H9 (cell line): ENCODE measurements around the gene ST7L. TPM values are rescaled to one million over a fixed set of nuclear protein-coding genes. Genes with fewer than 3 reads are reported as not detected.

Experiments used
- DNase-seq: peaks from one replicate; pipeline ENCODE4 v3.0.0-alpha.2; 2017
- H2AFZ ChIP-seq: one replicate; pipeline ENCODE4 v1.6.1; 2013; ENCODE audit warnings: mild to moderate bottlenecking, low read length, control low read depth, moderate library complexity
- H2AK5ac ChIP-seq: 2 replicates; pipeline ENCODE4 v1.6.1; 2013; ENCODE audit warnings: low read length, control low read depth, mixed read lengths; ENCODE audit not compliant: insufficient read length
- H2BK120ac ChIP-seq: one replicate; pipeline ENCODE4 v1.6.1; 2013; ENCODE audit warnings: low read depth, mild to moderate bottlenecking, low read length, control low read depth, inconsistent platforms; ENCODE audit not compliant: poor library complexity, severe bottlenecking
- H2BK12ac ChIP-seq: 2 replicates; pipeline ENCODE4 v1.6.1; 2013; ENCODE audit warnings: low read length, control low read depth, mixed read lengths, low read depth; ENCODE audit not compliant: insufficient read length
- H2BK15ac ChIP-seq: 2 replicates; pipeline ENCODE4 v1.6.1; 2013; ENCODE audit warnings: low read depth, low read length, control low read depth
- H2BK20ac ChIP-seq: one replicate; pipeline ENCODE4 v1.6.1; 2013; ENCODE audit warnings: low read depth, mild to moderate bottlenecking, low read length, control low read depth, inconsistent platforms; ENCODE audit not compliant: poor library complexity, severe bottlenecking
- H2BK5ac ChIP-seq: 2 replicates; pipeline ENCODE4 v1.6.1; 2013; ENCODE audit warnings: low read length, control low read depth, mixed read lengths; ENCODE audit not compliant: insufficient read length
- H3K14ac ChIP-seq: 2 replicates; pipeline ENCODE4 v1.6.1; 2013; ENCODE audit warnings: low read length, control low read depth; ENCODE audit not compliant: insufficient read depth
- H3K18ac ChIP-seq: 2 replicates; pipeline ENCODE4 v1.6.1; 2013; ENCODE audit warnings: low read depth, mild to moderate bottlenecking, mixed read lengths, low read length, control low read depth; ENCODE audit not compliant: insufficient read length
- H3K23ac ChIP-seq: 2 replicates; pipeline ENCODE4 v1.6.1; 2013; ENCODE audit warnings: low read length, control low read depth, mixed read lengths, low read depth; ENCODE audit not compliant: insufficient read length
- H3K23me2 ChIP-seq: 2 replicates; pipeline ENCODE4 v1.6.1; 2013; ENCODE audit warnings: low read depth, mild to moderate bottlenecking, mixed read lengths, low read length, control low read depth; ENCODE audit not compliant: insufficient read length, poor library complexity, severe bottlenecking
- H3K27ac ChIP-seq: 2 replicates; pipeline ENCODE4 v1.5.1; 2013; ENCODE audit warnings: low read length, control low read depth, mixed read lengths, low read depth; ENCODE audit not compliant: insufficient read length
- H3K27me3 ChIP-seq: 2 replicates; pipeline ENCODE4 v1.6.1; 2013; ENCODE audit warnings: low read length, control low read depth, inconsistent platforms; ENCODE audit not compliant: insufficient read depth
- H3K4ac ChIP-seq: 2 replicates; pipeline ENCODE4 v1.6.1; 2013; ENCODE audit warnings: low read depth, mild to moderate bottlenecking, control low read depth, inconsistent platforms, low read length, moderate library complexity
- H3K4me1 ChIP-seq: 2 replicates; pipeline ENCODE4 v1.6.1; 2013; ENCODE audit warnings: low read length, control low read depth, inconsistent platforms; ENCODE audit not compliant: insufficient read depth
- H3K4me2 ChIP-seq: 2 replicates; pipeline ENCODE4 v1.6.1; 2013; ENCODE audit warnings: low read length, control low read depth, mixed read lengths; ENCODE audit not compliant: insufficient read length, insufficient read depth
- H3K56ac ChIP-seq: 2 replicates; pipeline ENCODE4 v1.6.1; 2013; ENCODE audit warnings: low read depth, mild to moderate bottlenecking, mixed read lengths, low read length, control low read depth; ENCODE audit not compliant: insufficient read length
- H3K79me1 ChIP-seq: 2 replicates; pipeline ENCODE4 v1.6.1; 2013; ENCODE audit warnings: low read depth, mild to moderate bottlenecking, moderate library complexity, low read length, control low read depth, inconsistent platforms; ENCODE audit not compliant: insufficient read depth, poor library complexity, severe bottlenecking
- H3K79me2 ChIP-seq: 2 replicates; pipeline ENCODE4 v1.6.1; 2013; ENCODE audit warnings: low read length, control low read depth, inconsistent platforms; ENCODE audit not compliant: insufficient read depth
- H3K9ac ChIP-seq: 2 replicates; pipeline ENCODE4 v1.6.1; 2013; ENCODE audit warnings: low read length, control low read depth, mixed read lengths; ENCODE audit not compliant: insufficient read length; ENCODE audit errors: extremely low read depth
- H3K9me3 ChIP-seq: one replicate; pipeline ENCODE4 v1.6.1; 2013; ENCODE audit warnings: low read depth, low read length, inconsistent platforms; ENCODE audit not compliant: control insufficient read depth
- H3T11ph ChIP-seq: one replicate; pipeline ENCODE4 v1.6.1; 2013; ENCODE audit warnings: mild to moderate bottlenecking, low read length, control low read depth, inconsistent platforms
- H4K20me1 ChIP-seq: one replicate; pipeline ENCODE4 v1.6.1; 2013; ENCODE audit not compliant: control insufficient read depth, insufficient read length, insufficient read depth
- H4K5ac ChIP-seq: 2 replicates; pipeline ENCODE4 v1.6.1; 2013; ENCODE audit warnings: low read depth, mild to moderate bottlenecking, mixed read lengths, low read length, control low read depth; ENCODE audit not compliant: insufficient read length
- H4K8ac ChIP-seq: replicated peaks from 2 replicates; pipeline ENCODE4 v1.6.1; 2013; ENCODE audit warnings: low read length, control low read depth, mixed read lengths, low read depth; ENCODE audit not compliant: insufficient read length
- H4K91ac ChIP-seq: 2 replicates; pipeline ENCODE4 v1.6.1; 2013; ENCODE audit warnings: low read depth, mild to moderate bottlenecking, moderate library complexity, mixed read lengths, low read length, control low read depth; ENCODE audit not compliant: insufficient read length
- H3K27ac Mint-ChIP-seq, 3 experiments: 2 replicates in 2 of 3; 3 replicates in 1 of 3; pipeline ENCODE4 v1.8.0; 2020 to 2021; ENCODE audit warnings: mixed read lengths in 3 of 3, mild to moderate bottlenecking in 1 of 3, moderate library complexity in 1 of 3
- H3K27me3 Mint-ChIP-seq: 2 replicates; pipeline ENCODE4 v1.8.0; 2021; ENCODE audit warnings: low read depth, mild to moderate bottlenecking, moderate library complexity, mixed read lengths
- H3K36me3 Mint-ChIP-seq, 3 experiments: 2 replicates in 2 of 3; 3 replicates in 1 of 3; pipeline ENCODE4 v1.8.0; 2020 to 2021; ENCODE audit warnings: low read depth in 3 of 3, mixed read lengths in 3 of 3; ENCODE audit not compliant: insufficient read depth in 1 of 3
- H3K4me1 Mint-ChIP-seq, 2 experiments: 2 replicates each; pipeline ENCODE4 v1.8.0; 2020; ENCODE audit warnings: mixed read lengths in 2 of 2
- H3K4me3 Mint-ChIP-seq, 2 experiments: 2 replicates in 1 of 2; 3 replicates in 1 of 2; pipeline ENCODE4 v1.8.0; 2020 to 2021; ENCODE audit warnings: mild to moderate bottlenecking in 2 of 2, mixed read lengths in 2 of 2, moderate library complexity in 1 of 2
- H3K9me3 Mint-ChIP-seq, 2 experiments: 2 replicates in 1 of 2; 3 replicates in 1 of 2; pipeline ENCODE4 v1.8.0; 2020; ENCODE audit warnings: mild to moderate bottlenecking in 2 of 2, mixed read lengths in 2 of 2, moderate library complexity in 1 of 2
- WGBS: extraction: QIAGEN DNeasy Blood & Tissue Kit; methylation state at CpG from one replicate; pipeline ENCODE4 v1.1.7; 2013; ENCODE audit warnings: missing lambda C conversion rate, low lambda C conversion rate, mixed read lengths; ENCODE audit not compliant: insufficient read length; ENCODE audit errors: extremely low coverage; 5-methylcytosine and 5-hydroxymethylcytosine counted together
- total RNA-seq: library from RNA; stranded (reverse); gene quantifications from 2 replicates; pipeline ENCODE4 v1.2.1, GENCODE V29; 2021
- TF ChIP-seq, protein P1 (sequence below): fragments of 200-600 bp; sonication (generic); conservative IDR thresholded peaks from 3 replicates; pipeline ENCODE4 v1.8.0; 2021; ENCODE audit warnings: antibody characterized with exemption, mild to moderate bottlenecking

The ST7L gene
- total RNA-seq, 1 experiment from 2014 or later: 16.0 TPM

DNA sequence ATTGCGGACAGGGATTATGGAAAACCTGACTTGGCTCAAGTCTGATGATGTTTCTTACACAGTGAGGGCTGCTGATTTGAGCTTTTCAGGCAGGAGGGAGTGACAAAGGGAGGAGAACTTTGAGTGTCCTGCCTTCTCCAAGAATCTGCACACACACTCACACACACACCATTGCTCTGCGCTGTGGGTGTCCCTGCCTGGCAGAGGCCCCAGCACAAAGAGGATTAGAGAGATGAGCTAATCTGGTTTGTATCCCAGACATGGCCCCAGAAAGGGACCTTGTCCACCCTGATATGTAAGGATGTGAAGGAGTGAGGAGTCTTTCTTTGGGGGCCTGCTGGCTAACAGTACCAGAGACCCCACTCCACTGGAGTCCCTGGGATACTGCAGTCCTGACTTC, 116.1 kb downstream of the ST7L start:
- Histone ChIP-seq H2AFZ (no peak overlapping the region), H3K4me2 (peak overlapping the region; percentile 77)

More for the DNA sequence above, 116.1 kb downstream of the ST7L start:
- TF ChIP-seq, protein P1, sequence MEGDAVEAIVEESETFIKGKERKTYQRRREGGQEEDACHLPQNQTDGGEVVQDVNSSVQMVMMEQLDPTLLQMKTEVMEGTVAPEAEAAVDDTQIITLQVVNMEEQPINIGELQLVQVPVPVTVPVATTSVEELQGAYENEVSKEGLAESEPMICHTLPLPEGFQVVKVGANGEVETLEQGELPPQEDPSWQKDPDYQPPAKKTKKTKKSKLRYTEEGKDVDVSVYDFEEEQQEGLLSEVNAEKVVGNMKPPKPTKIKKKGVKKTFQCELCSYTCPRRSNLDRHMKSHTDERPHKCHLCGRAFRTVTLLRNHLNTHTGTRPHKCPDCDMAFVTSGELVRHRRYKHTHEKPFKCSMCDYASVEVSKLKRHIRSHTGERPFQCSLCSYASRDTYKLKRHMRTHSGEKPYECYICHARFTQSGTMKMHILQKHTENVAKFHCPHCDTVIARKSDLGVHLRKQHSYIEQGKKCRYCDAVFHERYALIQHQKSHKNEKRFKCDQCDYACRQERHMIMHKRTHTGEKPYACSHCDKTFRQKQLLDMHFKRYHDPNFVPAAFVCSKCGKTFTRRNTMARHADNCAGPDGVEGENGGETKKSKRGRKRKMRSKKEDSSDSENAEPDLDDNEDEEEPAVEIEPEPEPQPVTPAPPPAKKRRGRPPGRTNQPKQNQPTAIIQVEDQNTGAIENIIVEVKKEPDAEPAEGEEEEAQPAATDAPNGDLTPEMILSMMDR: no peak
- peaks cover 93% of the 10 kb centered on the region for H3K27me3 Mint-ChIP-seq
- Histone ChIP-seq H3T11ph (no peak overlapping the region), H3K9ac (no peak overlapping the region), H3K79me2 (no peaks in the 10 kb centered on the region), H4K8ac (no peak overlapping the region), H3K79me1 (no peaks in the 10 kb centered on the region), H4K5ac (no peak overlapping the region), H3K23ac (no peak overlapping the region), H3K27ac (no peak overlapping the region), H3K14ac (no peak overlapping the region), H2BK20ac (no peak overlapping the region), H2AK5ac (no peak overlapping the region), H2BK5ac (no peak overlapping the region), H3K56ac (no peak overlapping the region), H4K91ac (no peak overlapping the region), H3K18ac (no peak overlapping the region), H3K4me1 (no peaks in the 10 kb centered on the region), H4K20me1 (no peaks in the 10 kb centered on the region), H3K23me2 (peaks cover 14% of the 10 kb centered on the region), H2BK12ac (no peak overlapping the region), H3K4ac (no peak overlapping the region), H3K9me3 (no peaks in the 10 kb centered on the region), H2BK120ac (no peak overlapping the region), H2BK15ac (no peak overlapping the region), H3K27me3 (peaks cover 34% of the 10 kb centered on the region)
- peak overlapping the region; percentile 57 to 78 for H3K4me3 Mint-ChIP-seq
- no CpG with 5 or more reads among the region's 2 CpGs for WGBS
- no peaks in the 10 kb centered on the region for H3K36me3 Mint-ChIP-seq
- H3K27ac Mint-ChIP-seq: no peak overlapping the region
- no peaks in the 10 kb centered on the region; a peak in 1 of 5 replicates for H3K9me3 Mint-ChIP-seq
- no peak for DNase-seq
- H3K4me1 Mint-ChIP-seq: peaks cover 16 to 43% of the 10 kb centered on the region in 2 experiments
